GM18502 (cell line): Measurements from ENCODE around the gene PCDHGB2.
"Not testable (repeated sequence)": the region's sequence is repeated elsewhere in the genome, so short reads cannot be mapped to it uniquely, and the experiment has no call there.

Experiments used
- ATAC-seq: cut with Tn5 transposase; IDR thresholded peaks from one replicate; pipeline ENCODE4 v1.9.1; 2021; ENCODE audit warnings: mild to moderate bottlenecking; ENCODE audit not compliant: unreplicated experiment, poor library complexity

The PCDHGB2 gene

DNA sequence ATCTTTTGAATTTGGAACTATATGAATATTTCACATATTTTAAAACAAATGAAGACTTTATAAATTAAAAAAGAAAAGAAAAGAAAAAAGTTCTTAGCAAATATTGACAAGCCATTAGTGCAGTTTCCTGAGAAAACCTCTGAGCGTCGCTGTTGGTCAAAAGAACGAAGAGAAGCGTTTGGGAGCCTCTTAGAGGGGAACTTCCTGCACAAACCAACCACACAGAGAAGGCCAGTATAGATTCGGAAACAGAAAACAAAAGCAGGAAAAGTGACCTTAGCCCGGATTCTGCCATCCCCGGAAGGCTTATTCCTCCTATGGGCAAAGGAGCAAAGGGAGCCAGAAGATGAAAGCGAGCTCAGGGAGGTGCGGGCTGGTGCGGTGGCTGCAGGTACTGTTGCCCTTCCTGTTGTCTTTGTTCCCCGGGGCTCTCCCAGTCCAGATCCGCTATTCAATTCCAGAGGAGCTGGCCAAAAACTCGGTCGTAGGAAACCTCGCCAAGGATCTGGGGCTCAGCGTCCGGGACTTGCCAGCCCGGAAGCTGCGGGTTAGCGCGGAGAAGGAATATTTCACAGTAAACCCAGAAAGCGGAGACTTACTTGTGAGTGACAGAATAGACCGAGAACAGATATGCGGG is at the start of gene PCDHGB2:
TSS of gene PCDHGB2 (plus strand) at position 205 of the 637 bp plus-strand sequence. CDS start at position 347, 142 bp downstream.
- peak; percentile 47 for ATAC-seq

DNA sequence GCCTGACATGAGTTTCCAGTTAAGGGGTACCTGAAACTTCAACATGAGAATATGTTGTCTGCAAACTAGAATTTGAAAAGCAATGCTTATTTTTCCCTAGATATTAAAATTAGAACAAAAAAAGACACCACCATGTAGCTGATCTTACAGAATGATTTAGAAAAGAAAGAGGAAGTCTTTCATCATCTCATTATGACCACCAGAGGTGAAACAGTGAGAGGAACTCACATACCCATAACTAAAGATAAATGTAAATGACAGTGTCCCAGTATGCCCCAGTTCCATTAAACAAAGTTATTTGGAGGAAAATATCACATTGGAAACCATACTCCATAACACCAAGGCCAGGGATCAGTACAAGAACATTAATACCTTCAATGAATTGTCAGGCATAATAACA is 46.1 kb upstream of the PCDHGB2 start:
- no peak for ATAC-seq

DNA sequence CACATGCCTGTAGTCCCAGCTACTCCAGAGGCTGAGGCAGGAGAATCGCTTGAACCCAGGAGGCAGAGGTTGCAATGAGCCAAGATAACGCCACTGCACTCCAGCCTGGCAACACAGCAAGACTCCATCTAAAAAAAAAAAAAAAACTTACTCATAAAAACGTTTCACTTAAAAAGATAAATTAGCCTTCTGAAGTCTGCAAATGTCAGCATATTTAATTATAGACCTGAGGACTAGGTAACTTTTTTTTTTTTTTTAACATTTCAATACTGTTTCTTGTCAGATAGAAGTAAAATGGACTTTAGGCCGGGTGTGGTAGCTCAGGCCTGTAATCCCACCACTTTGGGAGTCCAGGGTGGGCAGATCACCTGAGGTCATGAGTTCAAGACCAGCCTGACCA is 42.8 kb upstream of the PCDHGB2 start:
- ATAC-seq: not testable (repeated sequence)

DNA sequence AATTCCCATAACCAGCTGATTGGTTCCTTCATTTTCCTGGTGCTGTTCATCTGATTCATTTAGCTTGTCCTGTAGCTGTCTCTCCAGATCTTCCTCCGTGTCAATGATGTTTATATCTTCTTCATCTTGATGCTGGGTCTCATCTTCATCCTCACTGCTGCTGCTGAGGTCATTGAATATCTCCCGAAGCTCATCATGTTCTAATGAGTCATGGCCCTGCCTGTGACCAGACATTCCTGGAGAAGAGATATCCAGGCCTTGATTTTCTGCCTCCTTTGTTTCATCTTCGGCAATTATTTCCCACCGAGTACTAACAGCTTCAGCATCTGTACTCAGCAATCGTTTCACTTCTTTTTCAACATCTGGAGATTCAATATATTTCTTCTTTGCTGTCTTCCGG is 40.6 kb upstream of the PCDHGB2 start:
- ATAC-seq: no peak

DNA sequence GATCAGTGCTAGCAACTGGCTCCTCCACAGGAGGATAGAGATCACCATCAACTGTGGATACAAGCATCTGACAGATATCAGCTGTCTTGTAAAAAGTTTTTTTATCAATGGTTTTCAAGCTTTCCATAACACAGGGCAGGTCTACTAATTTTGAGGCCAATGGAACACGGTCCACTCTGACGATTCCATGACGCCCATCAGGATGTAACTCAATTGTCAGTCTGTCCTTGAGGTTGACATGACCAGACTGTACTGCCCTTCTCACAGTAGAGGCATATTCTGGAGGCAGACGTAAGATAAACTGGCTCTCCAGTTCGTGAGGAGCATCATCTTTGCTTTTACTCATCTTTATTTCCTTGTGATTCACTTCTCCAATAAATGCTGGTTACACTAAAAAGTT is 40.1 kb upstream of the PCDHGB2 start:
- ATAC-seq: no peak

DNA sequence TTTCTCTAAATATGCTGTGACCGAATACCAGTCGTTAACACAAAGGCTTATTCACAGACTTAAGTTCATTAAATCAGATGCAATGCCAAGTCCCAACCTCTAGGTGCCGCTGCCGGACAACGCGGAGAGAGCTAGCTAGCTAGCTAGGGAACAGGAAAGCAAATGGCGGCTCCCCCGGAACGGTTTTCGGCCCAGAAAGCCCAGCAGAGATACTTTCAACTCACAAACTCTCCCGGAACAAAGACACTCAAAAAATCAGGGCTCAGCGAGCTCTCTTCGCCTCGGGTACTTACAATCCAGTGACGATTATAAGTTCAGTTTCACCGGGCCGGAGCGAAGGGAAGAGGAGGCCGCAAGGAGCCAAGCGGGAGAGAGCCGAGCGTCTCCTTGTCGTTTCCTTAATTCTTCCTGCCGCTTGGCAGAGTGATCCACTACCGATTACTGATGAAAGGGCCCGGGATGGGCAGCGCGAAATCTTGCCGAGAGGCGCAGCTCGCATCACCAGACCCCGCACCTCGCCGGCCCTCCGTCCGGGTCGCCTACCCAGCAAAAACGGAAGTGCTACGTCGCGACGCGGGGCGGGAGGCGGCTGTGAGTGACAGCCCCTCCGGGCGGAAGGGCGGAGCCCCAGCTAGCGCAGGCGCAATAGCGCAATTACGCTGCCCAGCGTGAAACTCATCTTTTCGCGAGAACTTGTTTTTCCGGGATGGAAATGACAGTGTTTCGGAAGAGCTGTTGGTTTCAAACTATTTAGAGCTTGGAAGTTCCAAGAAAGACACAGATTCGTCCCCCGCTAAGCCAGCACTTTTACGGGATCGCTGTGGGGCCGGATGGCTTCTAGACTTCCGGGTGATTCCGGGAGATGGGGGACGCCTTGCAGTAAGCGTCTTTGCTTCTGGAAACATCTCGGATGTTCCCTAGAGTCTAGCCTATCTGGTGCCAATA is 39.3 kb upstream of the PCDHGB2 start, which contains the start of gene TAF7:
TSS of gene TAF7 (minus strand) at position 560 of the 945 bp plus-strand sequence. CDS start 740 bp downstream, outside the sequence.
- peak; percentile 93 for ATAC-seq

DNA sequence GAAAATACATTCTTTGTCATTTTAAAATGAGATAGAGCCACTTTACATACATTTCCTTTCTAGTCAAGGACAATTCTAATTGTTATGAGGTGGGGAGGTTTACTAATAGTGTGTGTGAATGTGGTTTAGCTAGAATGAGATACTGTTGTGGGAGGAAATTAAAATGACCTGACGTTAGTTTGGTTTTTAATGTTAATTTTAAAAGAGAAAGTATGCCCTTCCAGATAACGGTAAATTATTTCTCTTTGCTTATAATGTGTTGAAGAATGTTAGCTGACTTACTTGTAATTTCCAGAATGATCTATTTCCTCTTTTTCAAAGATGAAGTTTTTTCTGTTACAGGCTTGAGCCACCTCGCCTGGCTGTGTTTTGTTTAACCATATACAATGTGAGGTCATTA is 37.5 kb upstream of the PCDHGB2 start:
- no peak for ATAC-seq

DNA sequence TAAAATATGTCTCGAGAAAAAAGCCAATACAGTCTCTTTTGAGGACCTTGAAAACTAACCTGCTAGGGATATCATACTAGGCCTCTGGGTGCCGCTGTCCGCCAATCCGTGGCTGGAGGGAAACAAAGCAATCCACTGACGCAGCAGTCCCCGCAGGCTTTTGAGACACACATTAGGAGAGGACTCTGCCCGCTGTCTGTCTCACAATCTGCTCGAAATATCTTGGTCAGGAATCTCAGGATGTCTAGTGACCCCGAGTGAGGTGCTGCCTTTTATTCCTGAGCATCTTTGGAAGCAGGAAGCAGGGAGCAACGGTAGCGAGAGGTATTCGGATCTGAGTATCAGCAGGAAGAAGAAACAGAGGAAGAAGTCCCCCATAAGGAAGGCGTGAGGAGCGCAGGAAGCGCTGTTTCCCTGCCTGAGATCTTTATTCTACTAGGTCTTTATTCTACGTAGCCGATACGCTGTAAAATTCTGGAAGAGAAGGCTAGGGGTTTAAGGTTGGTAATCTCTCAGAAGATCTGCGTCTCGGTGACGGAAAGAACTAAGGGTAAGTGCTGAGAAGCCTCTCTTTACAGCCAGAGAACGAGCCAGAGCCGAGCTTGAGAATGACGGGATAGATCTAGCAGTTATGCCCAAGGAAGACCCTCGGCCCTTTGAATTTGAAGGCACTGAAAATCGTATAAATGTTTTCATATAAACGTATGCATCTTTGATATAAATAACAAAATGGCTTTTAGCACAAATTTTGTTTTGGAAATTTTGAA is 33.5 kb upstream of the PCDHGB2 start:
- ATAC-seq: peak; percentile 91

DNA sequence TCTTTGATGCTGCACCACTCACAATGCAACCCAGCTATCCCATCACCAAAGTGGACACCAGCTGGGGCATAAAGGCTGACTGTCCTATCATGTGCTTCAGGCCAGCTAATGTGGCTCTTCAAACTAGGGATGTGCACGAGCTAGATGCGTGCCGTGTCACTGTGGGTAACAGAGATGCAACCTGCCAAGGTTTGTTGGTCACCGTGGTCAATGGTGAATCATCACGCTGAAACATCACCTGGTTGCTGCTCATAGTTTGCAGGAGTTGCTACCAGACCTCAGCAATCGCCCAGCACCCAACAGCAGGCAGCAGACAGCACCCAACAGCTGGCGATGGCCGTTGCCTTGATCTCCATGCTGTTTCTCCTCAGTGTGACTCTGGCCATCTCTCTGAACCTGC is 31.6 kb upstream of the PCDHGB2 start:
- ATAC-seq: no peak

DNA sequence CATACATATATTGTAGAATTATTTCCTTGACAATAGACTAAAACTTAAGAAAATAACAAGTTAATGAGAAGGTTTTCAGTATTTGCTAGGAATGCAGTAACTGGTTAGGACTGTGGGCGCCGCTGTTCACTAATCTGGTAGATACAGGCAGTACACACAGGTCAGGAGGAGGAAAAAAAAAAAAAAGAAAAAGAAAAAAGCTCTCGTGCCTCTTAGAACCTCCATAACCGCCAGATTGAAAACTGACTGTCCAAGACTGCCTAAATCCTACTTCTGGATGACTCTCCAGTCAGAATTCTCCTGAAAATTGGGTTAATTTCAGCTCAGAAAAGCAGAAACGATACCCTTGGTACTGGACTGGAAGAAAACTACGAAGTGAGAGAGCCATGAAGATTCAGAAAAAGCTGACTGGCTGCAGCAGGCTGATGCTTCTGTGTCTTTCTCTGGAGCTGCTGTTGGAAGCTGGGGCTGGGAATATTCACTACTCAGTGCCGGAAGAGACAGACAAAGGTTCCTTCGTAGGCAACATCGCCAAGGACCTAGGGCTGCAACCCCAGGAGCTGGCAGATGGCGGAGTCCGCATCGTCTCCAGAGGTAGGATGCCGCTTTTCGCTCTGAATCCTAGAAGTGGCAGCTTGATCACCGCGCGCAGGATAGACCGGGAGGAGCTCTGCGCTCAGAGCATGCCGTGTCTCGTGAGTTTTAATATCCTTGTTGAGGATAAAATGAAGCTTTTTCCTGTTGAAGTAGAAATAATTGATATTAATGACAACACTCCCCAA is 29.3 kb upstream of the PCDHGB2 start, which contains the start of gene PCDHGA1:
TSS of gene PCDHGA1 (plus strand) at position 216 of the 782 bp plus-strand sequence.
- no peak for ATAC-seq

DNA sequence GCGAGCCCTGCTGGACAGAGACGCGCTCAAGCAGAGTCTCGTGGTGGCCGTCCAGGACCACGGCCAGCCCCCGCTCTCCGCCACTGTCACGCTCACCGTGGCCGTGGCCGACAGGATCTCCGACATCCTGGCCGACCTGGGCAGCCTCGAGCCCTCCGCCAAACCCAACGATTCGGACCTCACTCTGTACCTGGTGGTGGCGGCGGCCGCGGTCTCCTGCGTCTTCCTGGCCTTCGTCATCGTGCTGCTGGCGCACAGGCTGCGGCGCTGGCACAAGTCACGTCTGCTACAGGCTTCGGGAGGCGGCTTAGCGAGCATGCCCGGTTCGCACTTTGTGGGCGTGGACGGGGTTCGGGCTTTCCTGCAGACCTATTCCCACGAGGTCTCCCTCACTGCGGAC is 27.2 kb upstream of the PCDHGB2 start:
- not testable (repeated sequence) for ATAC-seq

DNA sequence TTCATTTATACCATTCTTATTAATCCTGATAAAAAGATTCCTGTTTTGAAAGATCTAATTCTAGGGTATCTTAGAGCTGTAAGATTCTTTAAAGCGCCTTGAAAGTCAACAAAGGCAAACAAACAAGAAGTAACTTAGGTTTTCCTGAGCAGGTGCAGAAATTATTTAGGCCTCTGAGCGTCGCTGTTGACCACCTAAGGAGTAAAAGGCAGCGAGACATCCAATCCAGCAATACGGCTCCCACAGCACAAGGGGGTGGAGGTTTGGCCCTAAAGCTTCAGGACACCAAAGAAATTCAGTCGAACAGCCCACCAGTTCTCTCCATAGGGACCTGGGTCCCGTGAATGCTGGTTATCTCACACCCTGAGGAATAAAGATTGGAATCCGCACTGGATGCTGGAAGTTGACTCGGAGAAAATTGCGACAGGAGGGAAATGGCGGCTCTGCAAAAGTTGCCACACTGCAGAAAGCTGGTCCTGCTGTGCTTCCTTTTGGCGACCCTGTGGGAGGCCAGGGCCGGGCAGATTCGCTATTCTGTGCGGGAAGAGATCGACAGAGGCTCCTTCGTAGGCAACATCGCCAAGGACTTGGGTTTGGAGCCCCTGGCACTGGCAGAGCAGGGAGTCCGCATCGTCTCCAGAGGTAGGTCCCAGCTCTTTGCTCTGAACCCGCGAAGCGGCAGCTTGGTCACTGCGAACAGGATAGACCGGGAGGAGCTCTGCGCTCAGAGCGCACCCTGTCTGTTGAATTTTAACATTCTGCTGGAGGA is 21.1 kb upstream of the PCDHGB2 start, which contains the start of gene PCDHGA2:
TSS of gene PCDHGA2 (plus strand) at position 223 of the 769 bp plus-strand sequence.
- ATAC-seq: no peak

DNA sequence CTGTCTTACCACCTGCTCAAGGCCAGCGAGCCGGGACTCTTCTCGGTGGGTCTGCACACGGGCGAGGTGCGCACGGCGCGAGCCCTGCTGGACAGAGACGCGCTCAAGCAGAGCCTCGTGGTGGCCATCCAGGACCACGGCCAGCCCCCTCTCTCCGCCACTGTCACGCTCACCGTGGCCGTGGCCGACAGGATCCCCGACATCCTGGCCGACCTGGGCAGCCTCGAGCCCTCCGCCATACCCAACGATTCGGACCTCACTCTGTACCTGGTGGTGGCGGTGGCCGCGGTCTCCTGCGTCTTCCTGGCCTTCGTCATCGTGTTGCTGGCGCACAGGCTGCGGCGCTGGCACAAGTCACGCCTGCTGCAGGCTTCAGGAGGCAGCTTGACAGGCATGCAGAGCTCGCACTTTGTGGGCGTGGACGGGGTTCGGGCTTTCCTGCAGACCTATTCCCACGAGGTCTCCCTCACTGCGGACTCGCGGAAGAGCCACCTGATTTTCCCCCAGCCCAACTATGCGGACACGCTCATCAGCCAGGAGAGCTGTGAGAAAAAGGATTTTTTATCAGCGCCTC is 18.9 kb upstream of the PCDHGB2 start:
- ATAC-seq: not testable (repeated sequence)

DNA sequence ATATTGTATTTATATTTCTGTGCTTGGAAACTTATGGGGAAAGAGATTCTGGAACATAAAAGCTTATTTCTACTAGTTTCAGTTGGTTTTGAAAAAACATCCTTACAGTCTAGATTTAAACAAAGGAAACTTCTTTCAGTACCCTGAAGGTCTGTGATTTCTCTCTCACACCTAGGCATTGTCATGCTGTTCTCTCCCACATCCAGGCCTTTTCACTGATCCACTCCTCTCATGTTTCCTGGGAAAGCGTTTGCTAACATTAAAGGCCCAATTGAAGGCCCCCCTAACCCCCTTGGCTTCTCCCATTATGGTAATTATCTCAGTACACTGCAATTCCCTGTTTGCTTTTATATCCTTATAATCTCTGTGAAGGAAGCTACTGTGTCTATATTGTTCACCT is 17.0 kb upstream of the PCDHGB2 start:
- no peak for ATAC-seq

DNA sequence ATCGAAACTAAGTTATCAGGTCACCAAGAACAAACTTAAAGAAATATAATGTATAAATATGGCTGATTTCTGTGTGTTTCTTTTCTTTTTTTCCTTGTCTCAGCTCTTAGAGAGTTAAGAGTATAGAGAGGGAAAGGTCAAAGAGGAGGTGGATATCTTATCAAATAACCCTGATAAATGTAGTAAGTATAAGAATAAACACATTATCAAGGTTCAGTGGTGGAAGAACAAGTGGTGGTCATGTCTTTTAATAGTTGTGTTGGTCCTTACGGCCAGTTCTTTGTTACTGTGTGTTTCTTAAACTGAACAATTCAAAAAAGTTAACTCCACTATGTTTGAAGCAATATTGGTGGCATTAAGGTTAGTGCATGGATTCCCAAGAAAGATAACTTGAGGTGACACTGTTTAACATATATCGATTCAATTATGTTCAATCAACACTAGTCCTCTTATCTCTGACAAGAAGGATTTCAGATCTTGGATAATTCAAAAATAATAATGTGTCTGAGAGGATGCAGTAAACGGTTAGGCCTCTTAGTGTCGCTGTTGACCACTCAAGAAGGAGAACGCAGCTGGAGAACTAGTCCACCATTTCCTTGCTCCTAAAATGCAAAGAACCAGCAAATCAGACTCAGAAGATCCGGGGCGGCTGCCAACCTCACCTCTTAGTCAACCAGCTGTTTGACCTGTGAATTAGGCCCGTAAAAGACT is 16.4 kb upstream of the PCDHGB2 start, which contains the start of gene PCDHGA3:
TSS of gene PCDHGA3 (plus strand) at position 588 of the 711 bp plus-strand sequence. CDS start 205 bp downstream, outside the sequence.
- no peak for ATAC-seq

DNA sequence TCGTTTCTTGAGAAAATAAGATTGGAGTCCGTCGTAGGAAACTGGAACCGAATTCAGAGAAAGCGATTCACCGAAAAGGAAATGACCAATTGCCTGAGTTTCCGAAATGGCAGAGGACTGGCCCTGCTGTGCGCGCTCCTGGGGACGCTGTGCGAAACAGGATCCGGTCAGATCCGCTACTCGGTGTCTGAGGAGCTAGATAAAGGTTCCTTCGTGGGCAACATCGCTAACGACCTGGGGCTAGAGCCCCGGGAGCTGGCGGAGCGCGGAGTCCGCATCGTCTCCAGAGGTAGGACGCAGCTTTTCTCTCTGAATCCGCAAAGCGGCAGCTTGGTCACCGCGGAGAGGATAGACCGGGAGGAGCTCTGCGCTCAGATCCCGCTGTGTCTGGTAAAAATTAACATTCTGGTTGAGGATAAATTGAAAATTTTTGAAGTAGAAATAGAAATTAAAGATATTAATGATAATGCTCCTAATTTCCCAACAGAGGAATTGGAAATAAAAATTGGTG is 15.8 kb upstream of the PCDHGB2 start:
- no peak for ATAC-seq

DNA sequence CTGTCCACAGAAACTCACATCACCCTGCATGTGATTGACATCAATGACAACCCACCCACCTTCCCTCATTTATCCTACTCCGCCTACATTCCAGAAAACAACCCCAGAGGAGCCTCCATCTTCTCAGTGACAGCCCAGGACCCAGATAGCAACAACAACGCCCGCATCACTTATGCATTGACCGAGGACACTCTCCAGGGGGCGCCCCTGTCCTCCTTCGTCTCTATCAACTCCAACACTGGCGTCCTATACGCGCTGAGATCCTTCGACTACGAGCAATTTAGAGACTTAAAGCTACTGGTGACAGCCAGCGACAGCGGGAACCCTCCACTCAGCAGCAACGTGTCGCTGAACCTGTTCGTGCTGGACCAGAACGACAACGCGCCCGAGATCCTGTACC is 14.5 kb upstream of the PCDHGB2 start:
- ATAC-seq: no peak

DNA sequence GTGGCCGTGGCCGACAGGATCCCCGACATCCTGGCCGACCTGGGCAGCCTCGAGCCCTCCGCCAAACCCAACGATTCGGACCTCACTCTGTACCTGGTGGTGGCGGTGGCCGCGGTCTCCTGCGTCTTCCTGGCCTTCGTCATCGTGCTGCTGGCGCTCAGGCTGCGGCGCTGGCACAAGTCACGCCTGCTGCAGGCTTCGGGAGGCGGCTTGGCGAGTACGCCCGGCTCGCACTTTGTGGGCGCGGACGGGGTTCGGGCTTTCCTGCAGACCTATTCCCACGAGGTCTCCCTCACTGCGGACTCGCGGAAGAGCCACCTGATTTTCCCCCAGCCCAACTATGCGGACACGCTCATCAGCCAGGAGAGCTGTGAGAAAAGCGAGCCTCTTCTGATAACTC is 13.8 kb upstream of the PCDHGB2 start:
- not testable (repeated sequence) for ATAC-seq
